HEK293T (cell line): ENCODE measurements around the gene ANKFN1.

Source experiments
- BHLHE40 ChIP-seq: fragments of 450-650 bp; IDR thresholded peaks from 2 replicates; pipeline ENCODE4 v1.6.1; 2016; ENCODE audit warnings: mild to moderate bottlenecking, moderate library complexity, borderline replicate concordance
- ELF4 ChIP-seq: fragments of 450-650 bp; IDR thresholded peaks from 2 replicates; pipeline ENCODE4 v1.6.1; 2017; ENCODE audit warnings: antibody characterized with exemption
- FOXK2 ChIP-seq: fragments of 450-650 bp; IDR thresholded peaks from 2 replicates; pipeline ENCODE4 v1.6.1; 2016; ENCODE audit warnings: mild to moderate bottlenecking
- HDGF ChIP-seq: fragments of 450-650 bp; IDR thresholded peaks from 2 replicates; pipeline ENCODE4 v1.6.1; 2017; ENCODE audit warnings: antibody characterized with exemption, borderline replicate concordance
- NFRKB ChIP-seq: fragments of 450-650 bp; IDR thresholded peaks from 2 replicates; pipeline ENCODE4 v1.6.1; 2016; ENCODE audit warnings: mild to moderate bottlenecking, moderate library complexity
- PKNOX1 ChIP-seq: fragments of 450-650 bp; IDR thresholded peaks from 2 replicates; pipeline ENCODE4 v1.6.1; 2016
- SP1 ChIP-seq: fragments of 450-650 bp; IDR thresholded peaks from 2 replicates; pipeline ENCODE4 v1.6.1; 2017
- SUZ12 ChIP-seq: fragments of 450-650 bp; IDR thresholded peaks from 2 replicates; pipeline ENCODE4 v1.6.1; 2016; ENCODE audit warnings: mild to moderate bottlenecking
- TARDBP ChIP-seq: fragments of 450-650 bp; IDR thresholded peaks from 2 replicates; pipeline ENCODE4 v1.6.1; 2016

DNA sequence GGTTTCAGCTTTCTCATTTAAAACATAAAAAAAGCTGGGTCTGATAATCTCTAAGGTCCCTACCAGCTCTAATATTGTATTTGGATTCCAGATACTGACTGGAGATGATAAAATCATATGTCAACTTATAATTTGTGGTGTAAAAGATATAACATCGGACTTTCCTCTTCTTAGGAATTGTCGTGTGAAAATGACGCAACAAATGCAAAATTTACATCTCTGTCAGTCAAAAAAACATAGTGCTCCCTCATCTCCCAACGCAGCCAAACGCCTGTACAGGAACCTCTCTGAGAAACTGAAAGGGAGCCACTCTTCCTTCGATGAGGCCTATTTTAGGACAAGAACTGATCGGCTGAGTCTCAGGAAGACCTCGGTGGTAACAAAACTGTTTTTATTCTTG, 197.3 kb downstream of the ANKFN1 start:
- TF ChIP-seq PKNOX1 (no peak), FOXK2 (no peak), NFRKB (no peak), SUZ12 (no peak), SP1 (no peak), ELF4 (no peak), TARDBP (no peak), HDGF (no peak), BHLHE40 (no peak)
